GM12864 (cell line): Measurements from ENCODE around the gene SPTAN1.

Experiments used
- DNase-seq: peaks from one replicate; pipeline ENCODE4 v3.0.0-alpha.2; 2011; ENCODE audit warnings: low read depth
- H3K4me3 ChIP-seq: 2 replicates; pipeline ENCODE4 v1.5.1; 2011; ENCODE audit warnings: mild to moderate bottlenecking, low read depth, low read length, control low read depth
- TF ChIP-seq, protein P1 (sequence below): IDR thresholded peaks from 2 replicates; pipeline ENCODE4 v1.5.1; 2011; ENCODE audit warnings: low read depth, mild to moderate bottlenecking, moderate library complexity, low read length, control low read depth, inconsistent platforms; ENCODE audit errors: missing control alignments

The SPTAN1 gene

GRCh38 chr9:128552744-128553440 lies 505 bp downstream of the SPTAN1 start:
- DNase-seq: no peak
- H3K4me3 ChIP-seq: peak overlapping the region; percentile 94
- TF ChIP-seq, protein P1, sequence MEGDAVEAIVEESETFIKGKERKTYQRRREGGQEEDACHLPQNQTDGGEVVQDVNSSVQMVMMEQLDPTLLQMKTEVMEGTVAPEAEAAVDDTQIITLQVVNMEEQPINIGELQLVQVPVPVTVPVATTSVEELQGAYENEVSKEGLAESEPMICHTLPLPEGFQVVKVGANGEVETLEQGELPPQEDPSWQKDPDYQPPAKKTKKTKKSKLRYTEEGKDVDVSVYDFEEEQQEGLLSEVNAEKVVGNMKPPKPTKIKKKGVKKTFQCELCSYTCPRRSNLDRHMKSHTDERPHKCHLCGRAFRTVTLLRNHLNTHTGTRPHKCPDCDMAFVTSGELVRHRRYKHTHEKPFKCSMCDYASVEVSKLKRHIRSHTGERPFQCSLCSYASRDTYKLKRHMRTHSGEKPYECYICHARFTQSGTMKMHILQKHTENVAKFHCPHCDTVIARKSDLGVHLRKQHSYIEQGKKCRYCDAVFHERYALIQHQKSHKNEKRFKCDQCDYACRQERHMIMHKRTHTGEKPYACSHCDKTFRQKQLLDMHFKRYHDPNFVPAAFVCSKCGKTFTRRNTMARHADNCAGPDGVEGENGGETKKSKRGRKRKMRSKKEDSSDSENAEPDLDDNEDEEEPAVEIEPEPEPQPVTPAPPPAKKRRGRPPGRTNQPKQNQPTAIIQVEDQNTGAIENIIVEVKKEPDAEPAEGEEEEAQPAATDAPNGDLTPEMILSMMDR: no peak

DNA sequence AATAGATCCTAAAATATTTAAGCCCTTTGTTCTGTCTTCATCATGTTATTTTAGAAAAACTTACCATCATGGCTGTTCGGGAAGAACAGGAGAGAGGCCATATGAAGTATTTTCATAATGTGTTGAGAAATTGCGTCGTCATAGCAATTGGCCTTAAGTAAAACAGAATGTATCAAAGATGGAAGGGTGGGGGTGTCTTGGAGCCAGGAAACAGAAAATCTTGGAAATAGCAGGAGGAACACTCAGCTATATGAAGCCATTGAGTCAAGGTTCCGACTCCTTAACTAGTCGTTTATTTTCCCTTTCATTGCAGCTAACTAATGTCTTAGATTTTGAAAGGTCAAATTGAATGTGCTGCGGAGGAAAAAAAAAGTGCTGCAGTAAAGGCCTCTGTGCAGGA lies 1.3 kb downstream of the SPTAN1 start:
- peak overlapping the region; percentile 94 for H3K4me3 ChIP-seq
- no peak for DNase-seq
- TF ChIP-seq, protein P1: no peak

- H3K4me3 ChIP-seq: peak overlapping the region; percentile 94
- peak; percentile 36 for DNase-seq
- TF ChIP-seq, protein P1: no peak
Observed at GRCh38 chr9:128554155-128554862, 1.9 kb downstream of the SPTAN1 start.

DNA sequence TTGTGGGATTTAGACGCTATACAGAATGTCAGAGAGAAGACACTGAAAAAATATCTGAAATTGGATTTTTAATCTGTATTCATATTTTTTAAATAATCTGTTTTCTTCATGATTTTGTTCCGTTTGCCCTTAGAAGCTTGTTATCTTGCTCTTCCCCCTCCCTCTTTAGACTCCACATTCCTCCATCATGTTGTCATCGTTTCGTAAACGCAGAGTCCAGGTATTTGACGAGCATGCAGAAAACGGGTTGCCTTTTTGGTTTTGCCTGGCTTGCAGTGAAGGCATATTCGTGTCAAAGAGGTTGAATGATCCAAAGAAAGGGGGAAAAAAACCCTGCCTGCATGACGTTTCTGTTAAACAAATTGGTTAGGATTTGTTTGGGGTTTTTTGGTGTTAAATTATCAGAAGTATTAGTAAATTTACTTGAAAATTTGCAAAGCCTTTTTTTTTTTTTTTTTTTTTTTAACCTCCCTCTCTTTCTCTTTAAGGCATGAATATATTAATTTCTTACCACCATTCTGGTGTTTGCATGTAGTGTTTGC lies 2.9 kb downstream of the SPTAN1 start:
- peak overlapping the region; percentile 94; the same call in 1 of the 2 replicates for H3K4me3 ChIP-seq
- DNase-seq: no peak
- TF ChIP-seq, protein P1: no peak

- no peak overlapping the region for H3K4me3 ChIP-seq
- no peak for DNase-seq
- TF ChIP-seq, protein P1: no peak
Observed at GRCh38 chr9:128556276-128556675, 3.9 kb downstream of the SPTAN1 start.

GRCh38 chr9:128556926-128557634 lies 4.7 kb downstream of the SPTAN1 start:
- TF ChIP-seq, protein P1: no peak
- no peak overlapping the region for H3K4me3 ChIP-seq
- no peak for DNase-seq
